ENCODE results near the gene LARGE1.

Gene LARGE1

GRCh38 chr22:33841281-33842005, 78.8 kb downstream of the LARGE1 start:
- in situ Hi-C loops (cut with HindIII; ENCODE audit: low pct_ligation_motif_present, low pct_unique_long_range_greater_than_20kb, low sequenced_read_pairs): no loop called here
- DNase-seq: no peak

- in situ Hi-C loops (cut with HindIII; ENCODE audit: low pct_ligation_motif_present, low pct_unique_long_range_greater_than_20kb, low sequenced_read_pairs): no loop called here
- no peak for DNase-seq
Observed at GRCh38 chr22:33838644-33839043, 81.6 kb downstream of the LARGE1 start.

GRCh38 chr22:33837826-33838225, 82.5 kb downstream of the LARGE1 start:
- DNase-seq: no peak
- in situ Hi-C loops (cut with HindIII; ENCODE audit: low pct_ligation_motif_present, low pct_unique_long_range_greater_than_20kb, low sequenced_read_pairs): no loop called here

- DNase-seq: no peak
- in situ Hi-C loops (cut with HindIII; ENCODE audit: low pct_ligation_motif_present, low pct_unique_long_range_greater_than_20kb, low sequenced_read_pairs): no loop called here
Observed at GRCh38 chr22:33835265-33835664, 85.0 kb downstream of the LARGE1 start.

- in situ Hi-C loops (cut with HindIII; ENCODE audit: low pct_ligation_motif_present, low pct_unique_long_range_greater_than_20kb, low sequenced_read_pairs): no loop called here
- no peak for DNase-seq
Observed at GRCh38 chr22:33832558-33833151, 87.6 kb downstream of the LARGE1 start.

GRCh38 chr22:33831651-33832050, 88.6 kb downstream of the LARGE1 start:
- DNase-seq: no peak
- in situ Hi-C loops (cut with HindIII; ENCODE audit: low pct_ligation_motif_present, low pct_unique_long_range_greater_than_20kb, low sequenced_read_pairs): no loop called here

GRCh38 chr22:33831207-33831606, 89.1 kb downstream of the LARGE1 start:
- no peak for DNase-seq
- in situ Hi-C loops (cut with HindIII; ENCODE audit: low pct_ligation_motif_present, low pct_unique_long_range_greater_than_20kb, low sequenced_read_pairs): no loop called here

GRCh38 chr22:33829546-33830280, 90.6 kb downstream of the LARGE1 start:
- DNase-seq: no peak
- in situ Hi-C loops (cut with HindIII; ENCODE audit: low pct_ligation_motif_present, low pct_unique_long_range_greater_than_20kb, low sequenced_read_pairs): no loop called here

GRCh38 chr22:33828302-33828701, 92.0 kb downstream of the LARGE1 start:
- DNase-seq: no peak
- in situ Hi-C loops (cut with HindIII; ENCODE audit: low pct_ligation_motif_present, low pct_unique_long_range_greater_than_20kb, low sequenced_read_pairs): no loop called here

- in situ Hi-C loops (cut with HindIII; ENCODE audit: low pct_ligation_motif_present, low pct_unique_long_range_greater_than_20kb, low sequenced_read_pairs): no loop called here
- DNase-seq: no peak
Observed at GRCh38 chr22:33825761-33826160, 94.5 kb downstream of the LARGE1 start.

GRCh38 chr22:33823552-33823951, 96.7 kb downstream of the LARGE1 start:
- DNase-seq: no peak
- in situ Hi-C loops (cut with HindIII; ENCODE audit: low pct_ligation_motif_present, low pct_unique_long_range_greater_than_20kb, low sequenced_read_pairs): no loop called here

GRCh38 chr22:33821290-33821689, 99.0 kb downstream of the LARGE1 start:
- in situ Hi-C loops (cut with HindIII; ENCODE audit: low pct_ligation_motif_present, low pct_unique_long_range_greater_than_20kb, low sequenced_read_pairs): no loop called here
- DNase-seq: no peak

GRCh38 chr22:33819743-33820142, 100.5 kb downstream of the LARGE1 start:
- no peak for DNase-seq
- in situ Hi-C loops (cut with HindIII; ENCODE audit: low pct_ligation_motif_present, low pct_unique_long_range_greater_than_20kb, low sequenced_read_pairs): no loop called here

- no peak for DNase-seq
- in situ Hi-C loops (cut with HindIII; ENCODE audit: low pct_ligation_motif_present, low pct_unique_long_range_greater_than_20kb, low sequenced_read_pairs): no loop called here
Observed at GRCh38 chr22:33817512-33818127, 102.7 kb downstream of the LARGE1 start.

GRCh38 chr22:33812360-33812977, 107.8 kb downstream of the LARGE1 start:
- in situ Hi-C loops (cut with HindIII; ENCODE audit: low pct_ligation_motif_present, low pct_unique_long_range_greater_than_20kb, low sequenced_read_pairs): no loop called here
- DNase-seq: no peak

GRCh38 chr22:33811686-33812085, 108.6 kb downstream of the LARGE1 start:
- DNase-seq: no peak
- in situ Hi-C loops (cut with HindIII; ENCODE audit: low pct_ligation_motif_present, low pct_unique_long_range_greater_than_20kb, low sequenced_read_pairs): no loop called here

- in situ Hi-C loops (cut with HindIII; ENCODE audit: low pct_ligation_motif_present, low pct_unique_long_range_greater_than_20kb, low sequenced_read_pairs): no loop called here
- DNase-seq: no peak
Observed at GRCh38 chr22:33811208-33811607, 109.1 kb downstream of the LARGE1 start.

- DNase-seq: no peak
- in situ Hi-C loops (cut with HindIII; ENCODE audit: low pct_ligation_motif_present, low pct_unique_long_range_greater_than_20kb, low sequenced_read_pairs): no loop called here
Observed at GRCh38 chr22:33807470-33807869, 112.8 kb downstream of the LARGE1 start.

- DNase-seq: no peak
- in situ Hi-C loops (cut with HindIII; ENCODE audit: low pct_ligation_motif_present, low pct_unique_long_range_greater_than_20kb, low sequenced_read_pairs): no loop called here
Observed at GRCh38 chr22:33806191-33806590, 114.1 kb downstream of the LARGE1 start.
